GM21360 (cell line): ENCODE results near the gene STK40.

Source experiments
- ATAC-seq: cut with Tn5 transposase; IDR thresholded peaks from one replicate; pipeline ENCODE4 v1.9.1; 2021; ENCODE audit warnings: mild to moderate bottlenecking, moderate library complexity; ENCODE audit not compliant: unreplicated experiment

Gene STK40

DNA sequence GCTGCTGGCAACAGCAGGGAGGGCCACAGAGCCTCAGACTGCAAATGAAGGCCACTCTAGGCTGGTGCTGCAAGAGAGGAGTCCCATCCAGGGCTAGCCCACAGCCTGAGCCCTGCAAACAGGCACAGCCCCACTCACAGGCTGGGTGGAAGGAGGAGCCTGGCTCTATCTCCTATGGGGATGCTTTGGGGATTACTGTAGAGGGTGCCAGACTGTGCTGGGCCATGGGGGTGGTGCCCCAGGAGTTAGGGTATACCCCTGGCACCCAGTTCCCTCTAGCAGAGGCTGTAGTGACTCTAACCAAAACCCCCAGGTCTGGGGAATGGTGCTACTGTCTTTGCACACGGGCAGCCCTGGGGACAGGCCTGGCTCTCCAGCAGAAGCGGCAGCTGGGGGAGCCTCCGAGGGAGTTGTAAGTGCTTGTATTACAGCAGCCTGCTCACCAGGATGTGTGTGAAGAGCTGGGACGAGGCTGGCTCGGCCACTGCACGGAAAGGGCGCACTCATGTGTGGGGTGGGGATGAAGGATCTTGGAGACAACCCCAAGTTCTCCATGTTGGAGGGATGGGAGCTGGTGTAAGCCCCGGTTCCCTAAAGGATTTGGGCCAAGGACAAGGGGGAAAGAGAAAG lies 38.9 kb downstream of the STK40 start:
- ATAC-seq: no peak

DNA sequence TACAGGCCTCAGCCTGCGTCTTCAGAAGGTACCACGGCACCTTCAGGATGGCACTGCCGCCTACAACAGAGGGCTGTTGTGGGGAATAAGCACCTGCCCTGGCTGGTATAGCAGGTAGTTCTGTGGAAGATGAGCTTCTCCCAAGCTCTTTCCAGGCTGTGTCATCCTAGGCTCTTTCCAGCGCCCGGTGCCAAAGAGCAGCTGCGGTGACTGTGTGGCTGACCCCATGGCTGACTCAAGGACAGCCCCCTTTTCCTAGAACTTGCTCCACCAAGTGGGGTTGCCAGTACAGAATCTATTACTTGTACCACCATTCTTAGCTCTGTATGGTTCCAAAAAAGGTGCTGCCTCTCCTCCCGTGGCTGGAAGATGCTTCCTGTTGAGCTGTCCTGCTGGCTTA lies 40.4 kb downstream of the STK40 start:
- ATAC-seq: no peak

DNA sequence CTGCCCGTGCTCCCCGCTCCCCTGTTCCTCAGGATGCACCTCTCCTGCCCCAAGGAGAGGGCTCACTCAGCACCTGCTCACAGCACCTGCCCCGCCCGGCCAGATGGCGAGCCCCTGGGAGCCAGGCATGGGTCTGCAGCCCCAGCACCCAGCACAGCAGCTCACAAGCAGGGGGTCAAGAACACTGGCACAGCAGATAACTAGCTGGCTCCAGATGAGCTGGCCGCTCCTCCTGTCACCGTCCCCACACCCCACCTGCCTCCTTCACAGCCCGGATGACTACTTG lies 41.4 kb downstream of the STK40 start:
- ATAC-seq: no peak

DNA sequence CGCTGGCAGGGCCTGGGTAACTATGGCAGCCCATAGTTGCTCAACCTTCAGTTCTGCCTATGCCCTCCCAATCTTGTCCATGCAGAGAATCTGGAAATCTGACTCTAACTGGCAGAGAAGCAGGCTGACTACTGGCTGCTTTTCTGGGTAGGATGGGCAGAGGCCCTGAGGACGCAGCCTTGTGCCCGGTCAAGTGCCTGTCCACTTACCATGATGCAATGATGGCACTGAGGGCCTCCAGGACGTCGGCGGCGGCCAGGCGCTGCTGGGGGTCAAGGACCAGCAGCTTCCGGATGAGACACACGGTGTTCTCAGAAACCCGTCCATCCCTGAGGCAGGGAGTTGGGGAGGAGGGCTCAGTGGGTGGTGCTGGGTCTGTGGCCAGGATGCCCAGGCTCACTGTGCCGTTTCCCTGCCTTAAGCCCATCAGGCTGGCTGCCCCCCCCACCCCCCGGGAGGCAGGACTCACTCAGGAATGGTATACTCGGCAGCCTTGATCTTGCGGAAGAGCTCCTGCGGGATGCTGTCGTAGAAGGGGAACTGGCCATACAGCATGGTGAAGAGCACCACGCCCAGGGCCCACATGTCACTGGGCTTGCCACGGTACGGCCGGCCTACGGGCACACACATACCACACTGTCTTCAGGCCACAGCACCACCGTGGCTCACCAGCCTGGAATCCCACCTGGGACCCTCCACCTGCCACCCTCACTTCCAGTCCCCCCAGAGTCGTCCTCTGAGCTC lies 41.9 kb downstream of the STK40 start:
- no peak for ATAC-seq

DNA sequence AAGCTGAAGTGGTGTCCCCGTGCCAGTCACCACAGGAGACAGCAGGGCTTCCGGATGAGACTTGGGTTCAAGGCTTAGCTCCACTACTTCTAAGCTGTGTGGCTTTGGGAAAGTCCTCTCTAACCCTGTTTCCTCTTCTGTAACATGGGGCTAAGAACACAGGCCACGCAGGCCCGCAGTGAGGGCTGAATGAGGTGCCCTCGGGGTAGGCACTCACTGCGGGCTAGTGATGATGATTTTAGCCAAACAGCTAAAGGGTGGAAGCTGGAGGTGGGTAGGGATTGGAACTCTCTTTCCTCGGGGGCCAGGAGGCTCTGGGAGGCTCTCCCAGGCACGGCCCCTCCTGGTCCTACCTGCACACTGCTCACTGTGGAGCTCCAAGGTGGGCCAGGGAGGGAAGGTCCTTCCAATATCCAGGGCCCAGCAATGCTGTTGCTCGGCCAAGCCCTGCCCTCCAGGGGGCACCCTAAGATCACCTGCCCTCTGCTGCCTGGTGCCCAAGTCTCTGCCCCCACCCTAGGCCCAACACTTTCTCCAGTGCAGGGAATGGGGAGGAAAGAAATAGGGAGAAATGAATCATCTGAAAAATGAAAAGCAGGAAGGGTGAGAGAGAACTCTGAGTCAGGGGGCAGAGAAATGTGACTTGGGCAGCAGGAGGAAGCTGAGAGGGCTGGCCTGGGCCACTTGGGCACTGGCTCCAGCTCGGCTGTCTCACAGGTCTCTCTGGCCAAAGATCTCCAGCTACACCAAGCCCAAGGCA lies 43.1 kb downstream of the STK40 start:
- ATAC-seq: no peak

DNA sequence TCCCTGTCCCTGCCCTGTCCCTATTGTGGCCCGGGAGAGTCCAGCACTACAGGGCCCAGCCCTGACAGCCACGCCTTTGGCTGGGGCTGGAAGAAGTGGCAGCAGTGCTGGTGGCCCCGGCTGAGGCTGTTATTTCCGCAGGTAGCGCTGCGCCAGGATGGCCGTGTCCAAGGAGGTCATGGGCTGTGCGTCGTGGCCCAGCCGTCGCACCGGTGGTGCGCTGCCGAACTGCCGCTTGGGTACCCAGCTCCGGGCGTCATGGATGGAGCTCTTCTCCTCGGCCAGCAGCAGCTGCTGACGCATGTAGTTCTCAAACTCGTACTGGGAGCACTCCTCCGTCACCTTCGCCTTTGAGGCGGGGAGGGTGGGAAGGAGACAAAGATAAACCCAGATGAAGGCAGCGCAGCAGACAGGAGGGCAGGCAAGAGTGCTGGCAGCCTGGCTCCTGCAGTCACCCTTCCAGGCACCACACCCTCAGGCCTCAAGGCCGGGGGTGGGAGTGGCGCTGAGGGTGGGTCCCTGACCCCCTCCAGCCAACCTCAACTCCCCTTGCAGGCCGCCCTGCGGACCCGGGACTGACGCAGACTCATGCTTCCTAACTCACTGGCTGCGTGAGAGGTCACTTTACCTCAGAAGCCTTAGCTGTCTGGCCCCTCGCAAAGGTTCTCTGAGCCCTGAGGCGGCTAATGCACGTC lies 44.0 kb downstream of the STK40 start:
- no peak for ATAC-seq

DNA sequence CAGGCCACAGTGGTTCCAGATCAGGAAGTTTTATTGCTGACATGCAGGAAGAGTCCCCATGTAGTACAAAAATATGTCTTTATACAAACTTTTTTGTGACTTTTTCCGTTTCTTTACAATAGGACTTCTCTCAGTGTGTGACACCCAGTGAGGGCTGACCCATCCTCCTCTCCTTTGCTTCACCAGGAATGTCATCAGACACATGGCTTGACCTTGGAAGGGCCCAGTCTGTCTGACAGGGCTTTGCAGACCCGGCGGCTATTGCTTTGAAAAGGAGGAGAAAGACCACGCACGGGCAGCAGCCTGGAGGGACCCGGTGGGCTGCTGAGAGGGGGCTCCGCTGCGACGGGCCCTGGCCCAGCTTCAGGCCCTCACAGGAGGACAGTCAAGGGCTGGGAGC lies 46.1 kb downstream of the STK40 start:
- no peak for ATAC-seq

DNA sequence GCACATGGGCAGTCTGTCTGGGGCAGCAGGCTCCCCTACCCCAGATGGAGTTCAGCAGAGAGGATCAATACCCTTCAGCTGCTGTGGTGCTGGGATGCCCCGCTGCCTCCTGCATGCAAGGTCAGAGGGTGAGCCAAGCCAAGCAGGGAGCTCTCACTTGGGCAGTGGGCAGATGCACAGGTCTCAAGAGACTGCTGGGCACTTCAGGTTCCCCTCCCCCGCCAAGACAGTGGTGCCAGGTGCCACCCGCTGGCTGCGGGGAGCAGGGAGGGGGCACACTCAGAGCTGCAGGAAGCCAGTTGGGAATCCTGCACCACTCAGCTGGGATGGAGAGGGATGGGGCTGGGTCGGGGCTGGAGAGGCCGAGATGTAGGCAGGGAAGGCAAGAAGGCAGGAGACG lies 46.5 kb downstream of the STK40 start:
- ATAC-seq: no peak

DNA sequence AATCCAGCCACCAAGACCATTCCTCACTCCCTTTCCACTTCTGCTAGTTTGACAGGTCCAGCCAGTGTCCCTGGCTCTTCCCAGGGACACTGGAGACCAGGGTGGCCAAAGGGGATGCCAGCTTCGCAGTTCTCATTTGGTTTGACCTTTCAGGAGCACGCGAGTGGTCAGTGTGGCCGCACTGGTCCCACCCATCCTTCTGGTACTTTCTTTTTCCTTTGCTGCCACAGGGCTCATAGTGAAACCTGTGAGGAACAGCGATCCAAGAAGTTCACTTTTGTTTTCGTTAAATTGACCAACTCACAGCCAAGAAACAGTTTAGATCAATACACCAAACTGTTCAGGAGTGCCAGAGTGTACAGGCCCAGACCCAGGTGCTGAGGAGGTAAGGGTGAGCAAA lies 47.9 kb downstream of the STK40 start:
- no peak for ATAC-seq

DNA sequence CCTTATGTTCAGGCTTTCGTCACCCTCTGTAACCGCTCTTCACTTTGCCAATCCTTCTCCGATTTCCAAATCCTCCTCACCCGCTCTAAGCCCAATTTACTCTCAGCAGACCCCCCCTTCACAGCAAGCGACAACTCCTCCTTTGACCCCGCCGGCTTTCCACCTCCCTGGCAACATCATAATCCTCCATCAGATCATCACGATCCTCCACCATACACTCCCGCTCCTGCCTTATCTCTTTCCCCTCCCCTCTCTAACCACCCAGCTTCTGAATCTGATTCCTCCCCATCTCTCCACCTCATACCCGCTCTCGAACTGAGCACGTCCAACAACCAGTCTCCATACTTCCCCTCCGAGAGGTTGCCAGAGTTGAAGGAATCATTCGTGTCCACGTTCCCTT lies 54.8 kb downstream of the STK40 start:
- ATAC-seq: no peak

DNA sequence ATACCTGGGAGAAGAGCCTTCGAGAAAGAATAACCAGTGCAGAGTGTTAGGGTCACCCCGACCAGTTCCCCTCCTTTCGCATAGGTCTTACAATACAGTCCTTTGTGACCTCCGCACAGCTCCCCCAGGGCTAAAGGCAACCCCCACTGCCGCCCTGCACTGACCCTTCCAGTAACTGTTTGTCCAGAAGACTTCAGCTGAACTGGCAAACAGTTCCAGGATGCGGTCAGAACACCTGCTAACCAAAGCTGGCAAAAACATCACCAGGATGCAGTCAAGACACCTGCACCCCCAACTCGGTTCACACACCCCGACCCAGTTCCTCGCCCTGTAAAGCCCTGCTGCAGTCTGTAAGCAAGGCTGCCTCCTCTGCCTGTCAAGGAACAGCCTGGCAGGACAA lies 55.9 kb downstream of the STK40 start:
- no peak for ATAC-seq

DNA sequence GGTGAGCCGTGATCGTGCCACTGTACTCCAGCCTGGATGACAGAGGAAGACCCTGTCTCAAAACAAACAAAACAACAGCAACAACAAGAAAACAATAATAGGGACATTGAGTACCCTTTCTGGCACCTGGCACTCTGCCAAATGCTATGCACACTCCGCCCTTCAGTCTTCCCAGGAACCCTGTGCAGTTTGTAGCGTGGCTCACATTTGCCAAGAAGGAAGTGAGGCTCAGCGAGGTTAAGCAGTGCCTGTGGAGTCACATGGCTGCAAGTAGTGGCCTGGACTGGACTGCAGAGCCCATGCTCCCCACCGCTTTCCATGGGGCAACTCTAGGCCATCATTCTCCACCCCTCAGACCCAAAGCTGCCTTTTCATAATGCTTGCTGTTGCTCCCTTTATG lies 57.0 kb downstream of the STK40 start:
- no peak for ATAC-seq

DNA sequence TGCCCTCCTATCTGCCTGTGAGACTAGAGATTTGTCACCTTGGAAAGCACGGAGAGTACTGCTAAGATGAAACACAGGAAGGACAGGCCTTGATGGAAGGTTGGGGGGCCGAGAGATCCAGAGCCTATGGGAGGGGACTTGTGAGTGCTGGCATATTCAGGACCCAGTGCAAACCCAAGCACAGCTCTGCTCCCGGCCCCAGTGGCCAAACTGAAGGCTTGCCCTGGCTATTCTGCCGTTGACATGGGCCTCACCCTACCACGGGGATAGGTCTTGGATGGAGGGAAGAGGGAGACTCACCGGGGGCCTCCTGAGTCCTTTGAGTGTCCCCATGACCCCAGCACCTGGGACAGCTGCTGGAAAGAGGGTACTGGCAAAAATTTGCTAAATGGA lies 57.6 kb downstream of the STK40 start:
- no peak for ATAC-seq

DNA sequence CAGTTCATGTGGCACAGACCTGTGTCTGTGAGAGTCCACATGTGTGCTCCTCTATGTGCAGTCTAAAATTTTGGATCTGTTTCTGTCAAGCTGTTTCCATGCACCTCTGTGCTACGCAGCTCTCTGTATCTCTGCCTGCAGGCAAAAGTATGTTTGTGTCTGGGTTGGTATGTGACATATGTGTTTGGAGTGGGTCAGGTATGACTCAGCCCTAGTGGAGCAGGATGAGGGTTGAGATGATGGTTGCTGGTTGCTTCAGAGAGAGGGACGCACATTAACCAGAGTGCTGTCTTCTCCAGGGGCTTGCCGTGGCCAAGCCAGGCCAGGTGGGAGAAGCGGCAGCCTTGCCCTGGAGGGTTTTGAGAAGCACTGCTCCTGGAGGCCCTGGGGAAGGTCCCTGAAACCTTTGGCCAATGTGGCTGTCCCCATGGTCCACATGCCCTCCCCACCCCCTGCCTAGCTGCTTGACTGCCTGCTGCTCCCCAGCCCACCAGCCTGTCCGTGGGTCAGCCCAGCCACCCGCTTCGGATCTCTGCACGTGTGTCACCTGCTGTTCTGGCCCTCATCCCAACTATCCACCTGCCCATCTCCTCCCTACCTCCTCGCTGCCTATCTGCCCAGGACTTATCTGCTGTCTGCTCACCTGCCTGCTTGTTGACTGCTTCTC lies 58.2 kb downstream of the STK40 start:
- ATAC-seq: no peak

DNA sequence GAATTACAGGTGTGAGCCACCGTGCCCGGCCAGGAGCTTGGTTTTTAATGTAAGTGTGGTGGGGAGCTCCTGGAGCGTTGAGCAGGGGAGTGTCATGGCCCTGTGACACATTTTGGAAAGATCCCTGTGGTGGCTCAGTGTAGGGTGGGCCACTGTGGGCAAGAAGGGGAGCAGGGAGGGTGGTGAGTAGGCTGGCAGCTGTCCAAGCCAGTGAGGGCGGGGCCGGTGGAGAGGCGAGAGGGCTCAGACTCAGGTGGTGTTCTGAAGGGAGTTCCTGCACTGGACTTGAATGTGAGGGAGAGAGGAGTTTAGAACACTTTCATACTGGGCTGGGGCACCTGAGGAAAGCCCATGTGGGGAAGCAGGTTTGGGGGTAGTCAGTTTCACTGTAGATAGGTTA lies 59.2 kb downstream of the STK40 start:
- no peak for ATAC-seq

DNA sequence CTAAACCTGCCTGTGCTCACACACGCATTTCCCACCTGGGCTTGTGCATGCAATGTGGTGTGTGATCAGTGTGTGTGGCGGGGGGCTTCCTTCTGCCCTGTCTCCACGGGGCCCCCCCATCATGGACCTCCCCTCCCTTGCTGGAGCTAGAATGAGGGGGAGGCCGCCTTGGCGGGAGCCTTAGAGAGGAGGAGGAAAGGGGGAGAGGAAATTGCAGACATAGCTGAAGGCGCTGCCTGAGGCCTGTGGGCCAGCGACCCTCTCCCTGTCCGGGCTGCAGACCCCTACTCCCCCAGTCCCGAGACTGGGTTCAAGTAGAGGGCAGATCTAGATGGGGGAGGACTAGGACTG lies 61.4 kb downstream of the STK40 start:
- no peak for ATAC-seq

DNA sequence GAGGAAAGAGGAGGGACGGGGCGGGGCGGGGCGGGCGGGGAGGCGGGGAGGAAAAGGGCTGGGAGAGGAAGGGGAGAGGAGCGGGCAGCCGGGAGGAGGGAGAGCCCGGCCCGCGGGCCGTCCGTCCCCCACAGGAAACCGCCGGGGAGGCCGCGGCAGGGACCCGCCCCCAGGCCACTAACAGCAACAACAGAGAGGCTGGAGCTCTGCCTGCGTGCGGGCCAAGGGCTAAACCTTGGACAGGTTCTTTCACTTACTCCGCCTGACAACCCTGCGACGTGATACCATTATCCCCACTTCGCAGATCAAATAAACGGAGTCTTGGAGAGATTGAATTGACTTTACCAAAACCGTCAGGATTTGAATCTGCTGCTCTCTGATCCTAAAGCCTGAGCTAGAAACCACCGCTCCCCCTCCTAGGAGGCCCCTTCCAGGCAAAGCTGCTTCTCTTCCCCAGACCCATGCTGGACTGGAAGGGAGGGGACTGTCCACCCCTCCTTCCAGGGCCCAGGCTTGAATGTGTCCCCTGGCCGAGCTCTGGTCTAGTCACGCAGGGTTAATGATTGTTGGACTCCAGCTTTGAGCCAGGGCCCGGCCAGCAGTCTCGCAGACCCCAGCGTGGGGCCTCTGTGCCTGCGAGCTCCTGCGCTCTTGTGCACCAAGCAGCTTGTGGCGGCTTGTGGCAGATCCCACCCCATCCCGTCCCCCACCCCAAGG lies 61.9 kb downstream of the STK40 start, which contains the start of gene EVA1B:
Gene EVA1B, minus strand, starts transcription at position 10 of the 717 bp plus-strand sequence. CDS start 608 bp downstream, outside the sequence.
- ATAC-seq: no peak

DNA sequence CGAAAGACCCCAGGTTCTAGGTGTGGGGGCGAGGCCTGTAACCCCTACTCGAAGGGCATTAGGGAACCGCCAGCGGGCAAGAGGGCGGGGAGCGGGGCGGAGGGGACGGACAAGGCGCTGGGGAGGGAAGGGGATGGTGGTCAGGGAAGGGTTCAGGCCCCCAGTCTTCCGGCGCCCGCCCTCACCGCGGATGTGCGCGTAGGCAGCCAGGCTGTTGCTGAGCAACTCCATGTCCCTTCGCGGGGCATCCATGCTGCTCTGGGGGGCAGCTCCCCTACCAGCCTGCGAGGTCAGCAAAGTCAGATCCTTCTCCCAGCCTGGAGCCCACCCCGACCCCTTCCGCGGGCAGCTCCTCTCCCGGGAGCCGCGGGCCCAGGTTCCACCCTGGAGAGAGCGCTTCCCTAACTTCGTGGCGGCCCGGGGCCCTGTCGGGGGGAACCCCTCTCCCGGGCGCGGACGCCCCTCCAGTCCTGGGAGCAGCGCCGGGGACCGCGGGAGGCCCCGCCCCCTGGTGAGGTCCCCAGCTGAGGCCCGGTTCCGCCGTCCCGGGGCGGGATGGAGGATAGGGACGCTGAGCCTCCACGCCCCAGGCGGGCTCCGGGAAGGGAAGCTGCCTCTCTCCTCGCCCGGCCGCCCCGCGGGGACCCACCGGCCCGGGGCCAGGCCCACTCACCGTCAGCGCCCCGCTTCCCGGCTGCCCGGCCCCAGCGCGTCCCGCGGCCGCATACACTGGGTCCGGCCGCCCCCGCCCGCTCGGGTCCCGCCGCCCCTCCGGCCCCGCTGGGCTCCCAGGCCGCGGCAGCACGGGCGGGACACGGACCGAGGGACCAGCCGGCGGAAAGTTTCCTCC lies 62.7 kb downstream of the STK40 start:
- no peak for ATAC-seq

DNA sequence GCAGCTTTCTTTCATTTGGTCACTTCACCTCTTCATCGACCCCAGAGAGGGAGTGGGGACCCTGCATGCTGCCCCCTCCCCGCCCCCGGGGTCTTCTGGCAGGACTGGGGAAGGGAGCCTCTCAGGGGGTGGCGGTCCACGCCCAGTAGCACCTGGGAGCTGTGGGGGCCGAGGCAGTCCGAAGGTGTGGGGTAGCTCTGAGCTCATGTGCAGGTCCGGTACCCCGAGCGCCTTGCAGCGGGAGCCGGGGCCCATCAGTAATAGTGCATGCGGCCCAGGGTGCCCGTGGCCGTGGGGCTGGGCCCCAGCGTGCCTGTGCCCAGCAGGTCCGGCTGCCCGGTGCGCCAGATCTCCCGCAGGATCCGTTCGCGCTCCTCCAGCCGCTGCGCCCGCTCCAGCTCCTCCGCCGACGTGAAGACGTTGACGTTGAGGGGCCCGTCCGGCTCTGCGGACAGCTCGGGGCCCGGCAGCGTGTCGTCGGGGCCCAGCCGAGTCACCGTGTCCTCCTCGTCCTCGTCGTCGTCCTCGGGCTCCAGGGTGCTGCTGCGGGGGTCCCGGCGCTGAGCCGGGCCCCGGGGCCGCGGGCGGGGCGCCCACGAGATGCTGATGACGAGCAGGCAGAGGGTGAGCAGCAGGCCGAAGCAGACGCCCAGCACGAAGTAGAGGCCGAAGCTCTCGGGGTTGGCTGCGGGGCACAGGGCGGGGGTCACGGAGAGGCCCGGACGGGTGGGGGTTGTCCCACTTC lies 63.5 kb downstream of the STK40 start:
- no peak for ATAC-seq
